Uterus (tissue), 4 donors: ENCODE results near the gene RNF141. TPM values are rescaled to one million over a fixed set of nuclear protein-coding genes. Genes with fewer than 3 reads are reported as not detected.

Experiments
- DNase-seq, 2 donors: peaks; one replicate each; pipeline ENCODE4 v3.0.0-alpha.2; 2019 to 2020
- H3K27ac ChIP-seq, 2 donors: fragments of 200-600 bp; sonication (generic); 1 replicate in 1 of 2; 2 replicates in 1 of 2; pipeline ENCODE4 v1.5.1; 2016 to 2018
- H3K27me3 ChIP-seq, 2 donors: fragments of 200-600 bp; sonication (generic); one replicate each; pipeline ENCODE4 v1.5.1; 2018 to 2019; ENCODE audit warnings: control low read depth in 1 of 2
- H3K36me3 ChIP-seq, 2 donors: fragments of 200-600 bp; sonication (generic); one replicate each; pipeline ENCODE4 v1.5.1; 2019; ENCODE audit warnings: control low read depth in 1 of 2
- H3K4me1 ChIP-seq, 2 donors: fragments of 200-600 bp; sonication (generic); one replicate each; pipeline ENCODE4 v1.5.1; 2018 to 2019; ENCODE audit warnings: control low read depth in 1 of 2
- H3K4me3 ChIP-seq, 2 donors: fragments of 200-600 bp; sonication (generic); 1 replicate in 1 of 2; 2 replicates in 1 of 2; pipeline ENCODE4 v1.5.1; 2018 to 2019; ENCODE audit warnings: mild to moderate bottlenecking in 1 of 2
- H3K9me3 ChIP-seq, 2 donors: fragments of 200-600 bp; sonication (generic); one replicate each; pipeline ENCODE4 v1.5.1; 2019; ENCODE audit warnings: control low read depth in 1 of 2
- CTCF ChIP-seq, 4 experiments: fragments of 200-600 bp in 2 of 4; fragments of 450-650 bp in 2 of 4; sonication (generic) in 2 of 4; IDR thresholded peaks; one replicate each; pipeline ENCODE4 v1.5.1; 2016 to 2019; ENCODE audit warnings: antibody characterized with exemption in 4 of 4, mild to moderate bottlenecking in 2 of 4, moderate library complexity in 1 of 4
- POLR2A ChIP-seq, 2 donors: fragments of 450-650 bp; IDR thresholded peaks; one replicate each; pipeline ENCODE4 v1.6.1; 2016; ENCODE audit warnings: antibody characterized with exemption in 2 of 2, mild to moderate bottlenecking in 1 of 2, moderate library complexity in 1 of 2
- intact Hi-C: fragments of 100-400 bp; cut with DNase I; formaldehyde crosslinking; loops from one replicate; pipeline ENCODE4 v1.15.1; 2023; ENCODE audit warnings: low total_unique reads
- total RNA-seq, 4 donors: library from RNA; depleted of rRNA in 3 of 4; stranded (reverse); fragments of >200 nt in 3 of 4; gene quantifications; one replicate each; pipeline versions ENCODE4 v1.1.0 to v1.2.4, GENCODE V29; 2014 to 2023
- donor health status: DM: yes; HTN: yes; CAD: no.

RNF141 gene
- total RNA-seq, 4 donors from 2014 or later = 19.7 to 49.7 (median 25.2) TPM

GRCh38 chr11:10561947-10562346 is 21.0 kb upstream of the RNF141 start:
- intact Hi-C loops = no loop called here
- Histone ChIP-seq H3K9me3 (no peaks in the 10 kb centered on the region), H3K27ac (no peak overlapping the region), H3K36me3 (no peaks in the 10 kb centered on the region), H3K4me3 (no peak overlapping the region), H3K4me1 (no peaks in the 10 kb centered on the region), H3K27me3 (no peaks in the 10 kb centered on the region)
- no peak for TF ChIP-seq CTCF (IDR thresholded peaks at IDR 0.05)
- no peak for TF ChIP-seq POLR2A (IDR thresholded peaks at IDR 0.05)
- no peak for DNase-seq

GRCh38 chr11:10561043-10561818 is 20.2 kb upstream of the RNF141 start:
- TF ChIP-seq POLR2A (IDR thresholded peaks at IDR 0.05) = no peak
- TF ChIP-seq CTCF (IDR thresholded peaks at IDR 0.05) = no peak
- H3K27me3 ChIP-seq = no peaks in the 10 kb centered on the region
- intact Hi-C loops = no loop called here

GRCh38 chr11:10558288-10558687 is 17.3 kb upstream of the RNF141 start:
- DNase-seq = no peak
- Histone ChIP-seq H3K36me3 (no peaks in the 10 kb centered on the region), H3K27me3 (no peaks in the 10 kb centered on the region), H3K27ac (no peak overlapping the region), H3K4me1 (no peaks in the 10 kb centered on the region), H3K9me3 (no peaks in the 10 kb centered on the region), H3K4me3 (no peak overlapping the region)
- intact Hi-C loops = no loop called here
- no peak for TF ChIP-seq CTCF (IDR thresholded peaks at IDR 0.05)
- TF ChIP-seq POLR2A (IDR thresholded peaks at IDR 0.05) = no peak

More at GRCh38 chr11:10561043-10561818, 20.2 kb upstream of the RNF141 start:
- H3K4me1 ChIP-seq = no peaks in the 10 kb centered on the region
- no peak overlapping the region for H3K4me3 ChIP-seq
- H3K27ac ChIP-seq = no peak overlapping the region
- no peak for DNase-seq
- H3K9me3 ChIP-seq = no peaks in the 10 kb centered on the region
- H3K36me3 ChIP-seq = no peaks in the 10 kb centered on the region

GRCh38 chr11:10556590-10556989 is 15.6 kb upstream of the RNF141 start:
- intact Hi-C loops = no loop called here
- H3K27ac ChIP-seq = no peak overlapping the region
- no peak for TF ChIP-seq POLR2A (IDR thresholded peaks at IDR 0.05)
- no peaks in the 10 kb centered on the region for H3K9me3 ChIP-seq
- no peak overlapping the region for H3K4me3 ChIP-seq
- H3K36me3 ChIP-seq = no peaks in the 10 kb centered on the region
- no peak for DNase-seq
- no peaks in the 10 kb centered on the region for H3K27me3 ChIP-seq
- H3K4me1 ChIP-seq = no peaks in the 10 kb centered on the region

- Histone ChIP-seq H3K4me3 (no peak overlapping the region), H3K4me1 (no peaks in the 10 kb centered on the region), H3K9me3 (no peaks in the 10 kb centered on the region), H3K27ac (no peak overlapping the region), H3K36me3 (no peaks in the 10 kb centered on the region), H3K27me3 (no peaks in the 10 kb centered on the region)
- TF ChIP-seq POLR2A (IDR thresholded peaks at IDR 0.05) (no peak), CTCF (IDR thresholded peaks at IDR 0.05) (no peak)
- no peak for DNase-seq
- intact Hi-C loops = no loop called here
These were observed 10.9 kb upstream of the RNF141 start for GRCh38 chr11:10551845-10552352.
